ENCODE data around the gene DDX17.

DNA sequence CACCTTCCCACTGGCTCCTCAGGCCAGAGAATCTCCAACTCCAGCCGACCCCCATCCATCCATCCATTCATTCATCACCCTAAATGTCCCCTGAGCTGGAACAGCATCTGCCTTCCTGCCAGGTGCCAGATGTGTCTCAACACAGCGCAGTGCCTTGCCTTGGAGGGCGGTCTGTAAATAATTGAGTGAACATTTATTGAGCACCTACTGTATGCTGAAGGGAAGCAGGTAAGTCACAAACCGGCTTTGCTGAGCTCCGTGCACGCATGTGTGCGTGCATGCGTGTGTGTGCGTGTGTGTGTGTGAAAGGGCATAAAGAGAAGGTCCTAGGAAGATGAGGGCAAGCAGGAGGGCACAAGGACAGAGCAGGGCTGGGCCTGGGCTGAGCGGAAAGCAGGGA is 61.3 kb downstream of the DDX17 start:
- no peak for TF ChIP-seq GATA3 (IDR thresholded peaks at IDR 0.05; ENCODE audit: low read depth, low read length)
- no peak for TF ChIP-seq GATA2 (IDR thresholded peaks at IDR 0.05; ENCODE audit: low read depth, low read length)

Measured in SH-SY5Y (cell line).